Measurements from ENCODE around the gene BRMS1L. TPM values are rescaled to one million over a fixed set of nuclear protein-coding genes. Genes with fewer than 3 reads are reported as not detected.

Gene BRMS1L
- total and polyA plus RNA-seq, 2 of the 13 experiments (the other 11 are each of a cell fraction or from before 2014, with no cell fraction given) = 21.1 to 23.8 TPM

GRCh38 chr14:35818346-35819115 is 7.6 kb upstream of the BRMS1L start (continued):
- TF ChIP-seq, protein P1, sequence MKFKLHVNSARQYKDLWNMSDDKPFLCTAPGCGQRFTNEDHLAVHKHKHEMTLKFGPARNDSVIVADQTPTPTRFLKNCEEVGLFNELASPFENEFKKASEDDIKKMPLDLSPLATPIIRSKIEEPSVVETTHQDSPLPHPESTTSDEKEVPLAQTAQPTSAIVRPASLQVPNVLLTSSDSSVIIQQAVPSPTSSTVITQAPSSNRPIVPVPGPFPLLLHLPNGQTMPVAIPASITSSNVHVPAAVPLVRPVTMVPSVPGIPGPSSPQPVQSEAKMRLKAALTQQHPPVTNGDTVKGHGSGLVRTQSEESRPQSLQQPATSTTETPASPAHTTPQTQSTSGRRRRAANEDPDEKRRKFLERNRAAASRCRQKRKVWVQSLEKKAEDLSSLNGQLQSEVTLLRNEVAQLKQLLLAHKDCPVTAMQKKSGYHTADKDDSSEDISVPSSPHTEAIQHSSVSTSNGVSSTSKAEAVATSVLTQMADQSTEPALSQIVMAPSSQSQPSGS (CRISPR knock-in tag; IDR thresholded peaks at IDR 0.05) = peak; percentile 14; the same call in 1 of the 2 replicates
- TF ChIP-seq PTBP1 (IDR thresholded peaks at IDR 0.05; ENCODE audit: low read depth, low read length, poor library complexity, severe bottlenecking) = no peak
- 0 out of 2 replicates have a peak, but pooled peaks have one; percentile 16 for TF ChIP-seq PATZ1 (CRISPR knock-in tag; IDR thresholded peaks at IDR 0.05)
- TF ChIP-seq SUZ12 (IDR thresholded peaks at IDR 0.05; ENCODE audit: low read depth, low read length) = no peak
- TF ChIP-seq ZNF703 (CRISPR knock-in tag; IDR thresholded peaks at IDR 0.05; ENCODE audit: borderline replicate concordance) = no peak
- TF ChIP-seq RBM39 (IDR thresholded peaks at IDR 0.05; ENCODE audit: low read depth, low read length, poor library complexity, severe bottlenecking) = no peak
- TF ChIP-seq HOMEZ (CRISPR knock-in tag; IDR thresholded peaks at IDR 0.05; ENCODE audit: low read depth) = peak; percentile 38; the same call in 1 of the 2 replicates
- TF ChIP-seq NKX3-1 (CRISPR knock-in tag; IDR thresholded peaks at IDR 0.05) = no peak
- no peak for TF ChIP-seq ATF6 (CRISPR knock-in tag; conservative IDR thresholded peaks at IDR 0.05)
- TF ChIP-seq RXRA (CRISPR knock-in tag; IDR thresholded peaks at IDR 0.05) = no peak
- no peak for TF ChIP-seq WIZ (CRISPR knock-in tag; IDR thresholded peaks at IDR 0.05)
- TF ChIP-seq, protein P2, sequence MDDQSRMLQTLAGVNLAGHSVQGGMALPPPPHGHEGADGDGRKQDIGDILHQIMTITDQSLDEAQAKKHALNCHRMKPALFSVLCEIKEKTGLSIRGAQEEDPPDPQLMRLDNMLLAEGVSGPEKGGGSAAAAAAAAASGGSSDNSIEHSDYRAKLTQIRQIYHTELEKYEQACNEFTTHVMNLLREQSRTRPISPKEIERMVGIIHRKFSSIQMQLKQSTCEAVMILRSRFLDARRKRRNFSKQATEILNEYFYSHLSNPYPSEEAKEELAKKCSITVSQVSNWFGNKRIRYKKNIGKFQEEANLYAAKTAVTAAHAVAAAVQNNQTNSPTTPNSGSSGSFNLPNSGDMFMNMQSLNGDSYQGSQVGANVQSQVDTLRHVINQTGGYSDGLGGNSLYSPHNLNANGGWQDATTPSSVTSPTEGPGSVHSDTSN (CRISPR knock-in tag; IDR thresholded peaks at IDR 0.05; ENCODE audit: borderline replicate concordance) = no peak
- no peak for TF ChIP-seq GABPA (IDR thresholded peaks at IDR 0.05; ENCODE audit: low read depth, low read length)
- TF ChIP-seq GABPA (CRISPR knock-in tag; IDR thresholded peaks at IDR 0.05; ENCODE audit: low read depth) = no peak
- TF ChIP-seq, protein P3, sequence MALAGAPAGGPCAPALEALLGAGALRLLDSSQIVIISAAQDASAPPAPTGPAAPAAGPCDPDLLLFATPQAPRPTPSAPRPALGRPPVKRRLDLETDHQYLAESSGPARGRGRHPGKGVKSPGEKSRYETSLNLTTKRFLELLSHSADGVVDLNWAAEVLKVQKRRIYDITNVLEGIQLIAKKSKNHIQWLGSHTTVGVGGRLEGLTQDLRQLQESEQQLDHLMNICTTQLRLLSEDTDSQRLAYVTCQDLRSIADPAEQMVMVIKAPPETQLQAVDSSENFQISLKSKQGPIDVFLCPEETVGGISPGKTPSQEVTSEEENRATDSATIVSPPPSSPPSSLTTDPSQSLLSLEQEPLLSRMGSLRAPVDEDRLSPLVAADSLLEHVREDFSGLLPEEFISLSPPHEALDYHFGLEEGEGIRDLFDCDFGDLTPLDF (CRISPR knock-in tag; IDR thresholded peaks at IDR 0.05) = no peak
- no peak for TF ChIP-seq CEBPB (IDR thresholded peaks at IDR 0.05; ENCODE audit: borderline replicate concordance, low read depth, low read length)
- TF ChIP-seq ZNF207 (IDR thresholded peaks at IDR 0.05; ENCODE audit: borderline replicate concordance) = no peak
- TF ChIP-seq CHD2 (IDR thresholded peaks at IDR 0.05; ENCODE audit: low read depth, low read length) = no peak
- TF ChIP-seq ZNF678 (CRISPR knock-in tag; IDR thresholded peaks at IDR 0.05) = 0 out of 2 replicates have a peak, but pooled peaks have one; percentile 22
- no peak for TF ChIP-seq DR1 (CRISPR knock-in tag; IDR thresholded peaks at IDR 0.05)

Measured in HepG2 (cell line).